HUES64 (cell line): ENCODE measurements around the gene PDGFD.

Source experiments
- H3K27ac ChIP-seq: 2 replicates; pipeline ENCODE4 v1.7.0; 2013; ENCODE audit warnings: low read depth, low read length, inconsistent platforms
- H3K27me3 ChIP-seq: 2 replicates; pipeline ENCODE4 v1.6.1; 2013; ENCODE audit warnings: mild to moderate bottlenecking, low read length; ENCODE audit not compliant: insufficient read depth
- H3K36me3 ChIP-seq: 2 replicates; pipeline ENCODE4 v1.6.1; 2013; ENCODE audit warnings: mild to moderate bottlenecking, low read length; ENCODE audit not compliant: insufficient read depth
- H3K4me1 ChIP-seq: 2 replicates; pipeline ENCODE4 v1.6.1; 2013; ENCODE audit warnings: mild to moderate bottlenecking, low read length, moderate library complexity; ENCODE audit not compliant: insufficient read depth
- H3K4me3 ChIP-seq: 2 replicates; pipeline ENCODE4 v1.5.1; 2013; ENCODE audit warnings: mild to moderate bottlenecking, low read length, moderate library complexity
- H3K9ac ChIP-seq: 2 replicates; pipeline ENCODE4 v1.6.1; 2013; ENCODE audit warnings: mild to moderate bottlenecking, low read depth, low read length
- H3K9me3 ChIP-seq: 2 replicates; pipeline ENCODE4 v1.6.1; 2013; ENCODE audit warnings: low read depth, low read length; ENCODE audit not compliant: insufficient read depth
- WGBS: fragments of 150-250, 120-280 bp; methylation state at CpG from one replicate; pipeline ENCODE4 v1.1.7; 2013; ENCODE audit warnings: missing lambda C conversion rate; 5-methylcytosine and 5-hydroxymethylcytosine counted together

Gene PDGFD

DNA sequence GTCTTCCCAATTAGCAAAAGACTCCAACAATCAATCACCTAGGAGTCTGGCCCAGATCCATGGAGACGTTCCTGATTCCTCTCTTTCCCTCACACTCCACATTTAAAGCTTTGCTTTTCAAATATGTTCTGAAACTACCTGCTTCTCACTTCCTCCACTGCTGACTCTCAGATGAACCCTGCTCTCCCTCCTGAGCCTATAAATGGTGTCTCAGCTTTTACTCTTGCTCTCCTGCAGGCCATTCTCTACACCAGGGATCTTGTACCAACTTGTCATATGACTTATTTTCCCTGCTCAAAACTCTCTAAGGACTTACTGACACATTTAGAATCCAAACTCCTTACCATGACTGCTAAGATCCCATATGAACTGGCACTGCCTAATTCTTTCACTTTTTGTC, 265.9 kb downstream of the PDGFD start:
- Histone ChIP-seq H3K9ac (no peak overlapping the region), H3K36me3 (no peaks in the 10 kb centered on the region), H3K9me3 (no peaks in the 10 kb centered on the region), H3K4me3 (no peak overlapping the region), H3K4me1 (no peaks in the 10 kb centered on the region), H3K27me3 (no peaks in the 10 kb centered on the region), H3K27ac (no peak overlapping the region)
- 81% methylated on average over 1 of the region's 1 CpG for WGBS

DNA sequence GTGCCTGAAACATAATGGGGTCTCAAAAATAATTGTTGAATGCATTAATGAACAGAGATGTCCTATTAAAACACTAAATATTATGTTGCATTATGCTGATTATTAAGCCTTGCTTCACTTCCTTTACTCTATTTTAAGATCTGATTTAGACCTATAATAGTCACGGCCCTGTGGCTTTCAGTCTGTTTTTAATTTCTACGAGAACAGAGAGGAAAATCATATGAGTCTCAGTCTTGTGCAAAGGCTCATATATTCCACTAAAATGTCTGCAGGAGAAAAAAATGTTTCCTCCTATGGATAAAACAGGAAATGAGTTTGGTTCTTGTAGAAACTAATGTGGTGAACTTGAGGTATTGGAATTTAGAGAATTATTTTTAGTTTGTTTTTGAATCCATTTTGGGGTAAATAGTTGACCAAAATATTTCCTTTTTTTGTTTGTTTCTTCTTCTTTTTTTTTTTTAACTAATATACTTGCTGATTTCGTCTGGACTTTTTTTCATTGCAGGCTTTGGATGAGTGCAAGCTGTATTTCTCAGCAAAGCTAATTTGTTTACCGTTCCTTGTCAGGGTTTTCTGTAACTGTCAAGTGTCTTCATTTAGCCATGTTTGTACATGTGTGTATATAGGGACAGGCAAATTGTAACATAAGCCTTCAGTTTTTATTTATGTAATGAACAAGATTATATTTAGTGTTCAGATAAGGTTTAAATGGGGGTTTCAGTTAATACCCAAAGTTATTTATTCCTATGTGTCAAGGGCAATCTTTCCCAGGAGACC, 266.6 kb downstream of the PDGFD start:
- H3K9ac ChIP-seq = no peak overlapping the region
- H3K4me1 ChIP-seq = peaks cover under 1% of the 10 kb centered on the region; the same call in 1 of the 2 replicates
- WGBS = 95% methylated on average over 4 of the region's 4 CpGs
- H3K27me3 ChIP-seq = no peaks in the 10 kb centered on the region
- H3K27ac ChIP-seq = no peak overlapping the region
- H3K9me3 ChIP-seq = no peaks in the 10 kb centered on the region
- H3K36me3 ChIP-seq = no peaks in the 10 kb centered on the region
- H3K4me3 ChIP-seq = no peak overlapping the region

DNA sequence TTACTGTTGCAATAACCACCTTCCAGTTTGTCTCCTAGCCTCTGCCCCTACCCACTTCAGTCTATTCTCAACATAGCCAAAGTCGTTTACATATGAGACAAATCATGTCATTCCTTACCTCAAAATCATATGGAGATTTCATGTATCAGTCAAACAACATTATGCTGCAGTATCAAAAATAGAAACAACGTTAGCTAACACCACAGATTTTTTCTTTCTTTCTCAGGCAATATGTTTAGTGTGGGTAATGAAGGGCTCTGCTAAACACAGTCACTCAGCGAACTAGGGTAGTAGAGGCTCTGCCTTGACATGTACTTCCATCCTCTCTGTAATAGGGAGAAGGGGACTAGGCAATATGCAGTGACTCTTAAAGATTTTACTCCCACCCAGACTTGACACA, 268.8 kb downstream of the PDGFD start:
- Histone ChIP-seq H3K27ac (no peak overlapping the region), H3K4me1 (peaks cover 3% of the 10 kb centered on the region; the same call in 1 of the 2 replicates), H3K36me3 (no peaks in the 10 kb centered on the region), H3K4me3 (no peak overlapping the region), H3K27me3 (no peaks in the 10 kb centered on the region), H3K9me3 (no peaks in the 10 kb centered on the region), H3K9ac (no peak overlapping the region)
- WGBS = 97% methylated on average over 1 of the region's 3 CpGs

DNA sequence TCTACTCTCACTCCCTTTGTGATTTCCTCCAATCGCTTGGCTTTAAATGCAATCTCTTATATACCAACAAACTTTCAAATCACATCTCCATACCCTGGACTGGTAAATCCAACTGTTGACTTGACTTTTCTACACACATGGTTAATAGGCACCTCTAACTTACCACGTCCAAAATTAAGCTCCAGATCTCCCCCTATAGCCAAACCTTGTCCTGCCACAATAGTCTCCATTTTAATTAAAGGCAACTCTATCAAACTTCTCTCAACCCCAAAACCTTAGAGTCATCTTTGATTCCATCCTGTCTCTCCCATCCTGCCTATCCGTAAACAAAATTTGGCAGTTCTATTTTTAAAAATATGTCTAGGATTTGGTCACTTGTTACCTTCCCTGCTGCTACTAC, 269.3 kb downstream of the PDGFD start:
- H3K4me3 ChIP-seq = no peak overlapping the region
- H3K9me3 ChIP-seq = no peaks in the 10 kb centered on the region
- H3K9ac ChIP-seq = no peak overlapping the region
- no peaks in the 10 kb centered on the region for H3K27me3 ChIP-seq
- peaks cover 3% of the 10 kb centered on the region; the same call in 1 of the 2 replicates for H3K4me1 ChIP-seq
- no peaks in the 10 kb centered on the region for H3K36me3 ChIP-seq
- no peak overlapping the region for H3K27ac ChIP-seq
- WGBS = 89% methylated on average over 3 of the region's 3 CpGs

DNA sequence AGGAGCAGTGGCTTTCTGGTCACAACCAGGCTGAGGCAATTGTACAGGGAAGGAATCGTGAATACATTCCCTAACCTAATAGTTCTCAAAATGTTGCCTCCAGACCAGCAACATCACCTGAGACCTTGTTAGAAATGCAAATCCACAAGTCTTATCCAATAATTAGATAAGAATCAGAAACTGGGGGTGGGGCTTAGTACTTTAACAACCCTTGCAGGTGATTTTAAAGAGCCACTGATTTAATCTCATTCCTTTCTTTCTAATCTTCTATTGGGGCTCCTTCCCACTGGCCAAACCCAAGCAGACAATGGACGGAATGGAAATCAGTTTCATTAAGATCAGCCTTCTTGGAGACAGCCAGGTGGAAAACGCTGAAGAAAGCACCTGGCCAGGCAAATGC, 269.9 kb downstream of the PDGFD start:
- Histone ChIP-seq H3K27me3 (no peaks in the 10 kb centered on the region), H3K9ac (no peak overlapping the region), H3K9me3 (no peaks in the 10 kb centered on the region), H3K4me3 (no peak overlapping the region), H3K27ac (no peak overlapping the region), H3K36me3 (no peaks in the 10 kb centered on the region), H3K4me1 (peaks cover 3% of the 10 kb centered on the region; the same call in 1 of the 2 replicates)
- 89% methylated on average over 3 of the region's 3 CpGs for WGBS

DNA sequence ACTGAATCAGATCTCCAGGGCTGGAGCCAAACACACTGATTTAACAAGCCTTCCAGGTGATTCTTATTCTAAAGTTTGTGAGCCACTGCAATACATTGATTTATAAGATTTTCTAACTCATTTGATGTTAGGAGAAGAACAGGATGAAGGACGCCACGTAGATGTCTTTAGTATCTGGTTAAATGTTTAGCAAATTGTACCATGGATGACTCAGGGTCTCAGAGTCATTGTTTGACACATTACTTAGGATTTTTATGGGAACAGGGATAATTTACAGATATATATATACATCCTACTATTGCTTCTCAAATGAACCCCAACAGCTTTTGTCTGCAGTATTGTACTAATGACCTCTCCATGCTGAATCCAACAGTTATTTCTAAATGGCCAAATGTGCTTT, 270.6 kb downstream of the PDGFD start:
- Histone ChIP-seq H3K4me1 (peaks cover 3% of the 10 kb centered on the region; the same call in 1 of the 2 replicates), H3K4me3 (no peak overlapping the region), H3K9me3 (no peaks in the 10 kb centered on the region), H3K9ac (no peak overlapping the region), H3K27me3 (no peaks in the 10 kb centered on the region), H3K27ac (no peak overlapping the region), H3K36me3 (no peaks in the 10 kb centered on the region)
- WGBS = 98% methylated on average over 2 of the region's 2 CpGs

DNA sequence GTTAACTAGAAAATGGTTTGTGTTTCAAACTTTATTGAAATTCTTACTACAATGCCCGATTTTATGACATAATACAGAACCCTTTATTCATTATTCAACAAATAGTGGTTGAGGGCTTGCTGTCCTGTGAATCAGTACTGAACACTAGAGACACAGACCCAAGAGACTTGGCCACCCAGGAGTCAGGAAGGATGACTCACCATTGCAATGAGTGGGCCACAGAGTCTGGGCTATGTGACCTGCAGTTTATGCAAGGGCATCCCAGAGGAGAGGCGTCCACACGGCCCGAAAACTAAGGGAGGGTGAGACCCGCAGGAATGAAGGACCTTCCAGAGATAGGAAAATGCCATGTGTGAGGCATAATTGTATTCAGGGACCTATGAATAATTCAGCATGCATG, 271.3 kb downstream of the PDGFD start:
- no peak overlapping the region for H3K4me3 ChIP-seq
- H3K9me3 ChIP-seq = no peaks in the 10 kb centered on the region
- no peaks in the 10 kb centered on the region for H3K27me3 ChIP-seq
- H3K9ac ChIP-seq = no peak overlapping the region
- H3K4me1 ChIP-seq = peaks cover 3% of the 10 kb centered on the region; the same call in 1 of the 2 replicates
- H3K36me3 ChIP-seq = no peaks in the 10 kb centered on the region
- H3K27ac ChIP-seq = no peak overlapping the region
- 74% methylated on average over 4 of the region's 5 CpGs for WGBS

DNA sequence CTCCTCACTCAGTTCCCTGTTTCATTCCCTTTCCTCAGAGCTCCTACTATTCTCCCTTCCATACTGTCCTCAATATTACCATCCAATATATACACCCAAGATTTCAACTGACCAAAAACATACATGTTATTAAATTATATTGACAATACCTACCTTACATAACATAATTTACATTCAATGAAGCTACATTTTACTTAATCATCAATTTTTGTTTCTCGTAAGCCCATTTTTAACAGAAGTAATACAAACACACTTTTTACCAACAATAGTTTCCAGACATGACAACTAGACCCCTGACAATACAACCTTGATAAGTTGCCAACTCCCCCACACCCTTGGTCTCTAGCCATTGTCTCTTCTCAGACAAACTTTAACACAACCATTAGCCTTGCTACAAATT, 273.3 kb downstream of the PDGFD start:
- Histone ChIP-seq H3K27me3 (no peaks in the 10 kb centered on the region), H3K9ac (no peak overlapping the region), H3K27ac (no peak overlapping the region), H3K9me3 (no peaks in the 10 kb centered on the region), H3K4me3 (no peak overlapping the region), H3K4me1 (peaks cover 3% of the 10 kb centered on the region; the same call in 1 of the 2 replicates), H3K36me3 (no peaks in the 10 kb centered on the region)
- WGBS = 95% methylated on average over 1 of the region's 1 CpG

DNA sequence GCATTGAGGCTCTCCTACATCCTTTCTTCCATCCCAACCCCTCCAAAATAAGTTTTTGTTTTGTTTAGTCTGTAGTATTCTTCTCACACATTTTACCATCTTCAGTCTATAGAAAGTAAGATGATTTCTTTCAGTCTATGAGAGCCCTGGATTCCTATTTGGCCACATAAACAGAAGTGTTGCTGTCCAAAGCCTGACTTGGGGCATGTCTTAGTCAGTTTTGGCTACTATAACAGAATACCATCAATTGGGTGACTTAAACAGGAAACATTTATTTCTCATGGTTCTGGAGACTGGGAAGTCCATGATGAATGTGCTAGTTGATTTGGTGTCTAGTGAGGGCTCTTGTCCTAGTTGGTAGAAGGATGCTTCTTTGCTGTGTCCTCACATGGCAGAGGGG, 274.3 kb downstream of the PDGFD start:
- no peaks in the 10 kb centered on the region for H3K36me3 ChIP-seq
- peaks cover 3% of the 10 kb centered on the region; the same call in 1 of the 2 replicates for H3K4me1 ChIP-seq
- H3K27me3 ChIP-seq = no peaks in the 10 kb centered on the region
- no peak overlapping the region for H3K27ac ChIP-seq
- no peak overlapping the region for H3K9ac ChIP-seq
- no peak overlapping the region for H3K4me3 ChIP-seq
- H3K9me3 ChIP-seq = no peaks in the 10 kb centered on the region

DNA sequence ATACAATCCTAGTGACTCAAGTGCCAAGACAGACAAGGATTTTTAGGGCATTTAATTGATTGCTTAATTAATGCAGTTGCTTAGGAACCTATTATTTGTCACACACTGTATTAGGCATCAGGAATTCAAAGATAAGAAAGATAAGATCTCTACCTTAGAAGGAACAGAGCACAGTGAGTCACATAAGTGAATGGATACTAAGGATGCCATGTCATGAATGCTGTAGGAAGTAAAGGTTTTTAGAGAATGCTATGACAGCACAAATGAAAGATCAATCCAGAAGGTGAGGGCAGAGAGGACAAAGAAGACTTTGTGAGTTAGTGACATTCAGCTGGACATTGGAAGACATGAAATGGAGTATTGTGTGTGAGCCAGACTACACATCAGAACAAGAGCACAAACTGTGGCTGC, 275.4 kb downstream of the PDGFD start:
- H3K27me3 ChIP-seq = no peaks in the 10 kb centered on the region
- no peak overlapping the region for H3K27ac ChIP-seq
- no peak overlapping the region for H3K4me3 ChIP-seq
- H3K9ac ChIP-seq = no peak overlapping the region
- no peaks in the 10 kb centered on the region for H3K9me3 ChIP-seq
- H3K4me1 ChIP-seq = peaks cover 3% of the 10 kb centered on the region; the same call in 1 of the 2 replicates
- H3K36me3 ChIP-seq = no peaks in the 10 kb centered on the region

DNA sequence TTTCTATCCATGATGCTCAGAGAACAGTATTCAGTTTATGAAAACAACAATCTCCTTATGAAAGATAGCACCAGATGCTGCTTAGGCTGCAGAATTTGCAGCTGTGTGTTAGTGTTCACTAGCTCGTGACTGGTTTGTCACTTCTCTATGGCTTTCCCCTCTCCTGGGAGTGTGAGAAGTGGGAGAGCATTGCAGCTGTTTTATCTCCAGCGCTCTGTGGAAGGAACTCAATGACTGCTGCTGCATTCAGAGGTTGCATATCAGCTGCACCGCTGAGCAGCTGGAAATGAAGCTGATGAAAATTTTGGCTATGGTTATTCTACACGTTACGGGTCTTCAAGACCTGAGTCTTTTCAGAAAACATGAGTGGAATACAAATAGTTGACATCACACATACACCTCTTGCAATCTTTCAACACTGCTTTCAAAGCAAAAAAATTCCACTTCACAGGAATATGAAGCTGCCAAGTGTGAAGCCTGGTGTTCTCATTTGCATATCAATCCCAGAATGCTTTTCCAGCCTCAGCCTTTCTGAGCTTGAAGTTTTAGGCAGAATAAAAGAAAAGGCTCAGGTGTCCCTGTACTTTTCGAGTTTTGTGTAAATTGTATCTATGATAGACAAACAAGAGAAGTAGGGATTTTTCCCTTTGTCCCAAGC, 276.8 kb downstream of the PDGFD start:
- no peaks in the 10 kb centered on the region for H3K27me3 ChIP-seq
- H3K27ac ChIP-seq = no peak overlapping the region
- H3K4me3 ChIP-seq = no peak overlapping the region
- no peaks in the 10 kb centered on the region for H3K9me3 ChIP-seq
- H3K9ac ChIP-seq = no peak overlapping the region
- WGBS = 83% methylated on average over 5 of the region's 6 CpGs
- H3K4me1 ChIP-seq = no peaks in the 10 kb centered on the region
- H3K36me3 ChIP-seq = no peaks in the 10 kb centered on the region
